ENCODE data around the gene STAG1.
A peak's percentile ranks its signal among the peaks of the same experiment; 100 is the strongest.
"Not testable (repeated sequence)": the region's sequence is repeated elsewhere in the genome, so short reads cannot be mapped to it uniquely, and the experiment has no call there.

The STAG1 gene

GRCh38 chr3:136595913-136596697 is 156.1 kb downstream of the STAG1 start:
- DNase-seq (ENCODE audit: low read depth), result no peak

- no peak for DNase-seq (ENCODE audit: low read depth)
Observed at GRCh38 chr3:136586580-136586979, 165.6 kb downstream of the STAG1 start.

DNA sequence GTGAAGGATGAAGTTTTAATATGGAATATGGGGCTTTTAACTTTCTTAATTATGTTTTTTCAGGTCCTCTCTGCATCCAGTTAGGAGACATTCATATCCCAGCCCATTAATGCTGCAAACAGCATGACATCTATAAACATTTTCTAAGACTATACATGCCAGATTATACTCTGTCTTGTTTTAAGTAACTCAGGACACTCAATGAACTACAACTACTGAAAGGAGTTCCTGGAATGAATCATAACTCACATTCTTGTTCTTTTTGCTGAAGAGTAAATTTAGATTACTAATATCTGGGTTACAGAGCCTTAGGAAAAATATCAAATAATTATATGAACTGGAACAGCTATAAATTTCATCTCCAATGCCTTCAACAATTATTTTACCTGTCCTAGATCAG is 167.4 kb downstream of the STAG1 start:
- peak; percentile 20 for DNase-seq (ENCODE audit: low read depth)

GRCh38 chr3:136583823-136584222 is 168.4 kb downstream of the STAG1 start:
- no peak for DNase-seq (ENCODE audit: low read depth)

DNA sequence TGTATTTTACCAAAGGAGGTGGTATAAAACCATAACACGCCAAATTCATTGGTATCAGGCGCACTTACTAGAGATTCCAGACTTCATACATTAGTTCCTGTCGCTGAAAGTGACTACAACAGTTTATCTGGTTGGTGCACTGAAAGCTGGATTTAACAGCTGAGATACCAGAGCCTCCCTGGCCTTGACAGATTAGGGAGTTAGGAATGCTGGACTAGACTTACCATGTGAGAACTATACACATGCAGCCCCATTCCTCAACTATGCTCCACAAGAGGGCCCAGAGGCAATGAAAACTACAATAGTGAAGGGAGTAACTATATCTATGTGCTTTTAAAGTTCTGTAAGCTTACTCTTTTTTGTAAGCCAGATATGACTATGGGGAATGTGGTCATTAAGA is 174.4 kb downstream of the STAG1 start:
- no peak for DNase-seq (ENCODE audit: low read depth)

DNA sequence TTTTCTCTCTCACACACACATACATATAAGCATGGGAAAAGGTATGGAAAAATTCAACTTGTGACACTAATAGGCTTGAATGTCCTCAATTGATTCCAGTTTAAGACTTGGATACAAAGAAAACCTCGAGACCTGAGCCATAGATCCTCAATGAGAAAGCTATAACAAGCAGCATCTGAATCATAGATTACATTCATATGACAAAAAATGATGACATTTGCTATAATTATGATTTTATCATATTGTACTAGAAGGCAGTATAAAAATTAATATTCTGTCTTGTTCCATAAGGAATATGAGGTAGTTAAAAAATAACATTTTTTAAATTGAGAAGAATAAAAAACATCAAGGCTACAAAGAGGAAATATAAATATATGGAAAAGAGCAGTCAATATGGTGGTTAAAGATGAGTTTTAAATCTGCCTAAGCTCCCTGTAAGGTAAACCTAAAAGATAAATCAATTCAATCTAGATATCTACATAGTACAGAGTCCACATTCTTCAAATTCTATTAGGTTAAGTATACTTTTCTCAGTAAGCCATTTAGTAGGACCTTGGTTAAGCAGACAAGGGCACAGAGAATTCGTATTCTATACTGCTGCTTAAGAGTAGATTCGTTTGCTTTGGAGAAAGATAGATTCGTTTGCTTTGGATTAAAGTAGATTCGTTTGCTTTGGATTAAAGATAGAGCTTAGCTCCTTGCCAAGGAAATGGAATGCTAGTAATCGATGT is 175.7 kb downstream of the STAG1 start:
- DNase-seq (ENCODE audit: low read depth), result no peak

- no peak for DNase-seq (ENCODE audit: low read depth)
Observed at GRCh38 chr3:136567599-136568188, 184.5 kb downstream of the STAG1 start.

GRCh38 chr3:136564962-136565361 is 187.2 kb downstream of the STAG1 start:
- DNase-seq (ENCODE audit: low read depth), result not testable (repeated sequence)

- DNase-seq (ENCODE audit: low read depth), result no peak
Observed at GRCh38 chr3:136562026-136562425, 190.2 kb downstream of the STAG1 start.

DNA sequence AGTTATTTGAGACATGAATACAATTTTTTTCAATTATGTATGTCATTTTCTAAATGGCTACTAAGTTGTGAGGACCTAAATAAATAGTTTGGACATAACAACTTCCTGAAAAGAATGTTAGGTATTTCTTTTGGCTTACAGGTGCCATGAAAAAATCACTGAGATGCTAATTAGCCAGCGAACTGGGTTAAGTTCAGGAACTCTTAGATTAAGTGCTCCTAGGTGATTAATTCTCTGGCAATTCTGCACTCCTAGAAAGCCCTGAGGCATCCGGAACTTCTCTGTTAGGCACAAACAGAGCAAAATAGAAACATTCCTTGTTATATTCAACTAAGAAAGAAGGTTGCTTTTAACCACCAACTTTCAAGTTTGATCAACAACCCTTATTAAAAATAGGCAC is 192.3 kb downstream of the STAG1 start:
- peak; percentile 45 for DNase-seq (ENCODE audit: low read depth)

DNA sequence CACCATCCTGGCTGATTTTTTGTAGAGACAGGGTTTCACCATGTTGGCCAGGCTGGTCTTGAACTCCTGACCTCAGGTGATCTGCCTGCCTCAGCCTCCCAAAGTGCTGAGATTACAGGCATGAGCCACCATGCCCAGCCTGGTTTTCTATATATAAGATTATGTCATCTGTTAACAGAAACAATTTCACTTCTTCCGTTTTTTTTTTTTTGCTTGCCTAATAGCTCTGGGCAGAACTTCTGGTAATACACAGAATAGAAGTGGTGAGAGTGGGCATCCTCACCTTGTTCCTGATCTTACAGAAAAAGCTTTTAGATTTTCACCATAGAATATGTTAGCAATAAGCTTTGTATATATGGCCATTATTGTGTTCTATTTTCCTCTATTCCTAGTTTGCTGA is 202.7 kb downstream of the STAG1 start:
- not testable (repeated sequence) for DNase-seq (ENCODE audit: low read depth)

GRCh38 chr3:136547293-136547692 is 204.9 kb downstream of the STAG1 start:
- peak; percentile 63 for DNase-seq (ENCODE audit: low read depth)

- peak; percentile 53 for DNase-seq (ENCODE audit: low read depth)
Observed at GRCh38 chr3:136546720-136547119, 205.5 kb downstream of the STAG1 start.

- DNase-seq (ENCODE audit: low read depth), result peak; percentile 25
Observed at GRCh38 chr3:136545664-136546268, 206.4 kb downstream of the STAG1 start.

GRCh38 chr3:136544532-136544931 is 207.6 kb downstream of the STAG1 start:
- DNase-seq (ENCODE audit: low read depth), result peak; percentile 51

GRCh38 chr3:136543385-136543784 is 208.8 kb downstream of the STAG1 start:
- peak; percentile 78 for DNase-seq (ENCODE audit: low read depth)

GRCh38 chr3:136535906-136536305 is 216.3 kb downstream of the STAG1 start:
- peak; percentile 89 for DNase-seq (ENCODE audit: low read depth)

GRCh38 chr3:136532766-136533165 is 219.4 kb downstream of the STAG1 start:
- DNase-seq (ENCODE audit: low read depth), result no peak

- no peak for DNase-seq (ENCODE audit: low read depth)
Observed at GRCh38 chr3:136518102-136518501, 234.1 kb downstream of the STAG1 start.

GRCh38 chr3:136516656-136517055 is 235.5 kb downstream of the STAG1 start:
- no peak for DNase-seq (ENCODE audit: low read depth)

GRCh38 chr3:136516095-136516494 is 236.1 kb downstream of the STAG1 start:
- no peak for DNase-seq (ENCODE audit: low read depth)

- not testable (repeated sequence) for DNase-seq (ENCODE audit: low read depth)
Observed at GRCh38 chr3:136514533-136514932, 237.6 kb downstream of the STAG1 start.

GRCh38 chr3:136513367-136513766 is 238.8 kb downstream of the STAG1 start:
- no peak for DNase-seq (ENCODE audit: low read depth)

Data from ELR (cell line).